HG03066 (cell line): ENCODE results near the gene ARHGDIG.
"Not testable (repeated sequence)": the region's sequence is repeated elsewhere in the genome, so short reads cannot be mapped to it uniquely, and the experiment has no call there.

Experiments
- ATAC-seq: cut with Tn5 transposase; IDR thresholded peaks from one replicate; pipeline ENCODE4 v1.9.1; 2021; ENCODE audit warnings: low read depth; ENCODE audit not compliant: unreplicated experiment

The ARHGDIG gene

GRCh38 chr16:263182-263774, 17.1 kb upstream of the ARHGDIG start:
- ATAC-seq, result no peak

- no peak for ATAC-seq
Measured at GRCh38 chr16:263944-264343, 16.4 kb upstream of the ARHGDIG start.

GRCh38 chr16:264440-264951, 15.9 kb upstream of the ARHGDIG start:
- ATAC-seq, result no peak

GRCh38 chr16:265002-265529, 15.3 kb upstream of the ARHGDIG start:
- no peak for ATAC-seq

- no peak for ATAC-seq
Measured at GRCh38 chr16:265711-266110, 14.7 kb upstream of the ARHGDIG start.

- no peak for ATAC-seq
Measured at GRCh38 chr16:266258-267164, 13.9 kb upstream of the ARHGDIG start.

- ATAC-seq, result not testable (repeated sequence)
Measured at GRCh38 chr16:267562-267961, 12.8 kb upstream of the ARHGDIG start.

- no peak for ATAC-seq
Measured at GRCh38 chr16:268141-269053, 12.0 kb upstream of the ARHGDIG start.

- ATAC-seq, result no peak
Measured at GRCh38 chr16:269061-269796, 11.2 kb upstream of the ARHGDIG start.

- ATAC-seq, result no peak
Measured at GRCh38 chr16:270381-271255, 9.8 kb upstream of the ARHGDIG start.

GRCh38 chr16:272633-273546, 7.5 kb upstream of the ARHGDIG start:
- no peak for ATAC-seq

- no peak for ATAC-seq
Measured at GRCh38 chr16:273547-274421, 6.6 kb upstream of the ARHGDIG start.

- ATAC-seq, result no peak
Measured at GRCh38 chr16:275041-275641, 5.2 kb upstream of the ARHGDIG start.

- no peak for ATAC-seq
Measured at GRCh38 chr16:275786-276232, 4.6 kb upstream of the ARHGDIG start, which contains the start of gene RGS11. RGS11 (minus strand) TSS chr16:275944; CDS start chr16:275911, 33 bp downstream.

- ATAC-seq, result no peak
Measured at GRCh38 chr16:276426-277077, 3.8 kb upstream of the ARHGDIG start.

- ATAC-seq, result no peak
Measured at GRCh38 chr16:278863-279366, 1.5 kb upstream of the ARHGDIG start.
